Keratinocyte (primary cell): Measurements from ENCODE around the gene DSTN. TPM values are rescaled to one million over a fixed set of nuclear protein-coding genes. Genes with fewer than 3 reads are reported as not detected.

Source experiments
- DNase-seq: peaks from one replicate; pipeline ENCODE4 v3.0.0-alpha.2; 2011; ENCODE audit warnings: low read depth, missing footprints, low spot score
- FAIRE-seq: peaks from 2 replicates; lab custom pipeline; 2011; peaks lifted over from hg19 to GRCh38; lab: Jason Lieb, UNC
- H2AFZ ChIP-seq: 2 replicates; pipeline ENCODE4 v1.6.0; 2012; ENCODE audit warnings: low read length, control low read depth, inconsistent platforms; ENCODE audit not compliant: control insufficient read depth
- H3K27ac ChIP-seq: 2 replicates; pipeline ENCODE4 v1.5.1; 2011; ENCODE audit warnings: low read length; ENCODE audit not compliant: control insufficient read depth, insufficient read depth
- H3K27me3 ChIP-seq: 3 replicates; pipeline ENCODE4 v1.6.0; 2011; ENCODE audit warnings: low read length; ENCODE audit not compliant: control insufficient read depth, insufficient read depth; ENCODE audit errors: extremely low read depth
- H3K36me3 ChIP-seq, 2 experiments: 2 replicates in 1 of 2; 3 replicates in 1 of 2; pipeline ENCODE4 v1.5.1; 2011; ENCODE audit warnings: low read length in 2 of 2, mild to moderate bottlenecking in 1 of 2; ENCODE audit not compliant: control insufficient read depth in 2 of 2, insufficient read depth in 2 of 2; ENCODE audit errors: extremely low read depth in 1 of 2
- H3K4me1 ChIP-seq: 3 replicates; pipeline ENCODE4 v1.5.1; 2011; ENCODE audit warnings: low read length; ENCODE audit not compliant: control insufficient read depth, insufficient read depth; ENCODE audit errors: extremely low read depth
- H3K4me2 ChIP-seq: 3 replicates; pipeline ENCODE4 v1.6.0; 2011; ENCODE audit warnings: low read depth, low read length; ENCODE audit not compliant: control insufficient read depth, insufficient read depth; ENCODE audit errors: extremely low read depth
- H3K4me3 ChIP-seq, 3 experiments: fragments of 200-600 bp in 1 of 3; sonication (generic) in 1 of 3; 2 replicates in 2 of 3; 3 replicates in 1 of 3; pipeline ENCODE4 v1.5.1; 2011 to 2016; ENCODE audit warnings: low read length in 3 of 3, mild to moderate bottlenecking in 3 of 3, control low read depth in 2 of 3, inconsistent platforms in 1 of 3, low read depth in 1 of 3, mixed read lengths in 1 of 3, mixed run types in 1 of 3, moderate library complexity in 1 of 3; ENCODE audit not compliant: control insufficient read depth in 2 of 3, insufficient read depth in 2 of 3; ENCODE audit errors: extremely low read depth in 1 of 3
- H3K79me2 ChIP-seq: 2 replicates; pipeline ENCODE4 v1.6.0; 2012; ENCODE audit warnings: low read length; ENCODE audit not compliant: control insufficient read depth, insufficient read depth
- H3K9ac ChIP-seq: 3 replicates; pipeline ENCODE4 v1.6.0; 2011; ENCODE audit warnings: low read length; ENCODE audit not compliant: control insufficient read depth, insufficient read depth; ENCODE audit errors: extremely low read depth
- H3K9me1 ChIP-seq: 3 replicates; pipeline ENCODE4 v1.6.0; 2011; ENCODE audit warnings: low read length; ENCODE audit not compliant: control insufficient read depth, insufficient read depth; ENCODE audit errors: extremely low read depth
- H3K9me3 ChIP-seq: 2 replicates; pipeline ENCODE4 v1.5.1; 2012; ENCODE audit warnings: low read depth, low read length; ENCODE audit not compliant: control insufficient read depth
- H4K20me1 ChIP-seq: 3 replicates; pipeline ENCODE4 v1.6.0; 2011; ENCODE audit warnings: low read length; ENCODE audit not compliant: control insufficient read depth, insufficient read depth; ENCODE audit errors: extremely low read depth
- CTCF ChIP-seq, 3 experiments: IDR thresholded peaks in 1 of 3; conservative IDR thresholded peaks in 1 of 3; optimal IDR thresholded peaks in 1 of 3; 2 replicates in 2 of 3; 3 replicates in 1 of 3; pipeline versions ENCODE3 to v1.5.1; 2011; ENCODE audit warnings: low read length in 3 of 3, mild to moderate bottlenecking in 3 of 3, moderate library complexity in 2 of 3, control low read depth in 1 of 3, inconsistent platforms in 1 of 3; ENCODE audit not compliant: insufficient read depth in 2 of 3; ENCODE audit errors: extremely low read depth in 1 of 3
- EZH2 ChIP-seq: IDR thresholded peaks from one replicate; pipeline ENCODE4 v1.6.1; 2012; ENCODE audit warnings: inconsistent platforms, mild to moderate bottlenecking, low read length, moderate library complexity
- dilution Hi-C: fragments of 300-500 bp; cut with MboI; formaldehyde crosslinking; loops from one replicate; pipeline ENCODE4 v1.7.0; 2020; ENCODE audit warnings: low sequenced_read_pairs; ENCODE audit not compliant: extremely low pct_ligation_motif_present
- polyA plus RNA-seq, 5 experiments: library from polyadenylated mRNA; depleted of rRNA in 3 of 5; stranded (reverse) in 3 of 5; stranded (forward) in 1 of 5; unstranded in 1 of 5; fragments of >200 nt; gene quantifications; 1 replicate in 1 of 5; 2 replicates in 3 of 5; 3 replicates in 1 of 5; pipeline versions ENCODE4 v1.2.1 to v1.2.3, GENCODE V29; 2011 to 2012; ENCODE audit warnings: missing spikeins in 2 of 5, low read depth in 1 of 5, low replicate concordance in 1 of 5

The DSTN gene
- polyA plus RNA-seq, 1 donor (not counting 4 experiments of a cell fraction or from before 2014, with no cell fraction given), result 288 TPM

GRCh38 chr20:17542481-17542880 is 27.4 kb upstream of the DSTN start:
- no peaks in the 10 kb centered on the region for H3K27me3 ChIP-seq
- H3K4me2 ChIP-seq, result no peak overlapping the region
- H3K36me3 ChIP-seq, result no peaks in the 10 kb centered on the region
- dilution Hi-C loops, result loop anchor here (5.0 kb wide), 1 partner anchor 50 kb away; no protein-coding TSS in a partner anchor
- DNase-seq (no peak), FAIRE-seq (no peak)
- no peaks in the 10 kb centered on the region for H4K20me1 ChIP-seq
- H3K9me3 ChIP-seq, result no peaks in the 10 kb centered on the region
- H3K9ac ChIP-seq, result no peak overlapping the region
- no peak overlapping the region for H3K27ac ChIP-seq
- H3K79me2 ChIP-seq, result no peaks in the 10 kb centered on the region
- no peaks in the 10 kb centered on the region for H3K9me1 ChIP-seq
- H2AFZ ChIP-seq, result no peak overlapping the region
- TF ChIP-seq EZH2, result no peak
- no peak for TF ChIP-seq CTCF (optimal IDR thresholded peaks at IDR 0.05 in 1 of 3, IDR thresholded peaks at IDR 0.05 in 1 of 3, conservative IDR thresholded peaks at IDR 0.05 in 1 of 3; ENCODE audit: extremely low read depth in 1 of 3, insufficient read depth in 2 of 3, low read length in 3 of 3)
- no peak overlapping the region for H3K4me3 ChIP-seq
- H3K4me1 ChIP-seq, result no peaks in the 10 kb centered on the region

GRCh38 chr20:17542993-17543412 is 26.9 kb upstream of the DSTN start:
- Histone ChIP-seq H4K20me1 (no peaks in the 10 kb centered on the region), H3K4me3 (no peak overlapping the region), H3K9me3 (no peaks in the 10 kb centered on the region), H2AFZ (no peak overlapping the region), H3K4me1 (no peaks in the 10 kb centered on the region), H3K27ac (no peak overlapping the region), H3K9me1 (no peaks in the 10 kb centered on the region), H3K79me2 (no peaks in the 10 kb centered on the region), H3K36me3 (no peaks in the 10 kb centered on the region), H3K4me2 (no peak overlapping the region), H3K9ac (no peak overlapping the region), H3K27me3 (no peaks in the 10 kb centered on the region)
- TF ChIP-seq CTCF (optimal IDR thresholded peaks at IDR 0.05 in 1 of 3, IDR thresholded peaks at IDR 0.05 in 1 of 3, conservative IDR thresholded peaks at IDR 0.05 in 1 of 3; ENCODE audit: extremely low read depth in 1 of 3, insufficient read depth in 2 of 3, low read length in 3 of 3) (no peak), EZH2 (no peak)
- dilution Hi-C loops, result loop anchor here (5.0 kb wide), 1 partner anchor 49 kb away; no protein-coding TSS in a partner anchor
- no peak for DNase-seq
- FAIRE-seq, result no peak
